Measurements from ENCODE around the gene NR1I2.

Gene NR1I2

GRCh38 chr3:119826711-119827608 lies 45.1 kb downstream of the NR1I2 start:
- no peak for DNase-seq

DNA sequence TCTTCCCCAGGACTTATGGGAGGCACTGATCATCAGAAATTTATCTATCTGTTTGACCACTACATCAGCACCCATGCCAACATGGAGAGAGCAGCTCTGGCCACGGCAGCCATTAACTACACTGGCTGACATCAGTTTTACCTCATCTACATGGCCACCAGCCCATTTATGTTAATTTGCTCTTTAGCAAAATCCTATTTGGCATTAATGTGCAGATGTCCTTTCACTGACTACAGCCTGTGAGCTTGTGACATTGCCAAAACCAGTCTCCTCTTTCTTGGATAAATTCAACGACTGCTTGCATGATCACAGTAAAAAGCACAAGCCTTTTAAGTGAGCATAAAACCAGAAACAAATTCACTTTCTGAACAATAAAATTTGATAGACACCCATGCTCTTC lies 47.5 kb downstream of the NR1I2 start:
- DNase-seq = no peak

- DNase-seq = no peak
These were observed 49.1 kb downstream of the NR1I2 start for GRCh38 chr3:119831022-119831421.

GRCh38 chr3:119831941-119832371 lies 50.1 kb downstream of the NR1I2 start:
- peak; percentile 6 for DNase-seq

DNA sequence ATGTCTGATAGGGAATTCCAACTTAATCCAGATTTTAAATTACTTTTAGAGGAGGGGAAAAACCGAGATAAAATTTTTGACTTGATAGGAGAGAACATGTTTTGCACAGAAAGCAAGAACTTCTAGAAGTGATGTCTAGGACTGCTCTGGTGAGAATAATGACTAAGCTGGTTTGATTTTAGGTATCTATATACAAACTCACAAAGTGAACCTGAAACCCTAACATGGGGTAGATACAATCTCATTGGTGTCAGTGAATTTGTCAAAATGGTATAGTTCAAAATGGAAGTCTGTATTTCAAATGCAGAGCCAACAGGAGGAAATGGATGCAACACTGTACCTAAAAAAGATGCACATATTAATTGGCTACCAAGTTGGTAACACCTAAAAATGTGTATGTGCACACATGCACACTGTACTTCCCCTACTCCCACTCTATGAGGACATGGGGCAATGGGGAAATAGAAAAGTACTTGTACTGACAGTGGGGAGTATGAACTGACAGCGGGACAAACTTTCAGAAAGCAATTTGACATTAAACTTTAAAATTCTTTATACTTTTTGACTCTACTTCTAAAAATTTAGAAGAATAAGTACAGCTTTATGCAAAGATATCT lies 53.0 kb downstream of the NR1I2 start:
- no peak for DNase-seq

DNA sequence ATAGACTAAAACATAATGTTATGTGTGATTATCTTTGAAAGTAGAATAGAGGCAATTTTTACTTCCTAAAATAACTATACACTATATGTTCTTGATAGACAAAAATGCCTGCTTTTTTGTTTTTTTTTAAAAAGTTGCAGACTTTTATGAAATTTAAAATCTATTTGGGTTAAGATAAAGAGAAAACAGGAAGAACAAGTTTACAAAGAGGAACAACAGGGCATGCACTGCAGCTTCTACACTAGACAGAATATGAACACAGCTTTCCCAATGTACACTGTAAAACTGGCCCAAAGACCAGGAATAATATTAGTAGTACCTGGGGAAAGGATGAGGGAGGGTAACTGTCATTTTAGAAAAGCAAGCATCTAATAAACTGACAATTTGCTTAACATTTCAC lies 53.7 kb downstream of the NR1I2 start:
- DNase-seq = no peak

- DNase-seq = no peak
These were observed 60.0 kb downstream of the NR1I2 start for GRCh38 chr3:119841808-119842471.

DNA sequence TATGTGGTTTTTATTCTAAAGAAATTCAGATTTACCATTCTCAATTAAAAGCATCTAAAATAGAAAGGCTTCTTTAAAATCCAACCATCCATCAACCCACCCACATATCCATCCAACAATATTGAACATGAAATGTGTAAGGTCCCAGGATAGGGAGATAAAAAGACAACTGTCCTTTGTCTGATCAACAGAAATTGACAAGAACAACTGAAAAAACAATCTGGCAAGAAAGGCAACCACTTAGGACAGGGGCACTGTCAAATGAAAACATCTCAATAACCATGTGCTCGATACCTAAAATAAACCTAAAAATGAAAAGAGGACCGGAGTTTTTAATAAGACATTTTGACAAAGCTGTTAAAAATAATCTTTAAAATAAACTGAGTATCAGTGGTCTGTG lies 67.2 kb downstream of the NR1I2 start:
- DNase-seq = no peak

DNA sequence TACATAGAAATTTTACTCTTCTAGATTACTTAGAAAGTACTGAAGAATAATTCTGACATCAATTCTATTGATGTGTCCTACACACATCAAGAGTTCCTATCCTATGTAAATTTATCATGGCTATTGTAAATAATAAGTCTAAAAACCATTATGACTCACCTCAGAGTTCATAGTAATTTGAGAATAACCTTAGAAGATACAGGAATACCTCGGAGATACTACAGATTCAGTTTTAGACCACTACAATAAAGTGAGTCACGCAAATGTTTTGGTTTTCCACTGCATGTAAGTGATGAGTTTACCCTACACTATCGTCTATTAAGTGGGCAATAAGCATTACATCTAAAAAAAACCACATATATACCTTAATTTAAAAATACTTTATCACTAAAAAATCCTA lies 74.8 kb downstream of the NR1I2 start:
- no peak for DNase-seq

GRCh38 chr3:119858957-119859356 lies 77.1 kb downstream of the NR1I2 start:
- DNase-seq = no peak

DNA sequence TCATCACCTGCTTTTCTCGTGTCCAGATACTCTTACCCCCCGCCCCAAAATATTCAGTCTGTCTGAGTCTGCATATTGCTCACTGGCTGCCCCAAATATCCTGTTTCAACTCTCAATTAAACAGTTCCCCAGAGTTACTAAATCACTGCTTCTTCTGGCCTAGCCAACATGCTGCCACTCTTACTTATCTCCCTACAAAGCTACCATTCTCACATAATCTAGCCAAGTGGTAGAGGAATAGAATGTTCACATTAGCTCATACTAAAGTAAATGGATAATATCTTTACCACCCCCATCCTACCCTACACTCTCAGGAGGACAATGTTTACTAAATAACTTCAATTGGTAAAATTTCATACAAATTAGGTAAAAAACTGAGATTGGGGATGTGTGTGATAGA lies 77.8 kb downstream of the NR1I2 start:
- DNase-seq = no peak

DNA sequence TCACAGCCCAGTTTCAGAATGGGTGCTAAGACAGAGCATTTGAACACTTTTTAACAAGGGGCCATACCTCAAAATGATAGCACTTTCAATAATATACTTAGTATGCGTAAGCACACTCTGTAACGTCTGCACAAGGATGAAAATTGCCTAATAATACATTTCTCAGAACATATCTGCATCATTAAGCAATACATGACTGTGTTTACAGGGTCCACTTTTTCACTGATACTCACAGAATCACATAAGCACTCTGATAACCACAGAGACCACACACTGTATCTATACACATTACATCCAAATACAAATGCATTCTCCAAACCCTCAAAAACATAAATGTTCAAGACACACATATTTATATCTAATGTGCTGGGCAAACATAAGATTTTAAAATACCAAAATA lies 79.8 kb downstream of the NR1I2 start:
- DNase-seq = no peak

DNA sequence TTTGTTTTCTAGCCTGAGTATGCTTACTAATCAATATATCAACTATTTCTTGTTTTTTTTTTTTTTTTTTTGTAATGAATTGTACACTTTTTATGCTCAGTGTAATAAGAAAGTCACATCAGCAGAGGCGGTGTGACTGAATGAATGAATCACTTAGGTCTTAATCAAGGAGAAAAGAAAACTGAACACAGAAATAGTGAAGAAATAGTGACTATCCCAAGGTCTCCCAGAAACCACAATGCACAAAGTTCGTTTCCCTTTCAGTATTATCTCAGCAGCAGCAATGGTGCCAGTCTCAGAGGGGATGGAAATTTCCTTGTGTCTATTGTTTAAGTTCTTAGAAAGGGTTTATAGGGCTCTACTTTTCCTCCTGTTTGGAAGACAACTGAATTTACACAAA lies 80.7 kb downstream of the NR1I2 start:
- no peak for DNase-seq

DNA sequence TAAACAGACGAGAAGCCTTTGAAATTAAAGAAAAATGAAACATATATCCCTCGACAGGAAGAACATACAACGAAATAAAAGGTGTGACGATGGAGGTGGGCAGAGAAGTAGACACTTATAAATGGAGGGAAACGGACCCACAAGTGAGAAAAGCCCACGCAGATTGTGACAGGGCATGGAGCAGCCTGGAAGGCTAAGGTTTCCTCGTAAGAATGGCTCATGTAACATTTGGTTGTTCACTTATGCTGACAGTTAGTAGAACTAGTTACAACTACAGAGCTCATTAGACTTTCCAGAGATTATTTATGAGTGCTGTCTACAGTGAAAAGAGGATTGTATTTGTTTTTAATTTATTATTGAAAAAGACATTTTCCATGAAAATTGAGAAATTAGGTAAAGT lies 82.6 kb downstream of the NR1I2 start:
- DNase-seq = no peak
